ENCODE results near the gene CACNA1B.
"Not testable (repeated sequence)": the region's sequence is repeated elsewhere in the genome, so short reads cannot be mapped to it uniquely, and the experiment has no call there.

Gene CACNA1B

GRCh38 chr9:138077126-138077525 lies 199.5 kb downstream of the CACNA1B start:
- no peak for DNase-seq

- no peak for DNase-seq
Measured at GRCh38 chr9:138077898-138078540, 200.4 kb downstream of the CACNA1B start.

DNA sequence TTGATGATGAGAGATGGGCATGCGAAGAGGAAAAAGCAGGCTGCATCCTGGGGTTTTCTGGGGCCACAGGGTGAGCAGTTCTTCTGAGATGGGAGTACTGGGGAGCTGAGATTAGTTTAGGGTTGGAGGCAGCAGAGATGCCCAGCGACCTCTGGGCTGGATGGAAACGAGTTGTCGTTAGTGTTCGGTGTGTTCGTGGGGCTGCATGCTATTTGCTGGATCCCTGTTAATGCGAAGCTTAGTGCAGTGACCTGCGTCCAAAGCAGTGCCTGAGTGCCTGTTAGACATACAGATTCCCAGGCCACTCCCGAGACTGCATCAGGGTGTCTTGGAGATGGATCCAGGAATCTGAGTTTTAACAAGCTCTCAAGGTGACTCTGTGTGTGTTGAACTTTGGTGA lies 201.3 kb downstream of the CACNA1B start:
- DNase-seq, result no peak

GRCh38 chr9:138080979-138081378 lies 203.4 kb downstream of the CACNA1B start:
- DNase-seq, result no peak

DNA sequence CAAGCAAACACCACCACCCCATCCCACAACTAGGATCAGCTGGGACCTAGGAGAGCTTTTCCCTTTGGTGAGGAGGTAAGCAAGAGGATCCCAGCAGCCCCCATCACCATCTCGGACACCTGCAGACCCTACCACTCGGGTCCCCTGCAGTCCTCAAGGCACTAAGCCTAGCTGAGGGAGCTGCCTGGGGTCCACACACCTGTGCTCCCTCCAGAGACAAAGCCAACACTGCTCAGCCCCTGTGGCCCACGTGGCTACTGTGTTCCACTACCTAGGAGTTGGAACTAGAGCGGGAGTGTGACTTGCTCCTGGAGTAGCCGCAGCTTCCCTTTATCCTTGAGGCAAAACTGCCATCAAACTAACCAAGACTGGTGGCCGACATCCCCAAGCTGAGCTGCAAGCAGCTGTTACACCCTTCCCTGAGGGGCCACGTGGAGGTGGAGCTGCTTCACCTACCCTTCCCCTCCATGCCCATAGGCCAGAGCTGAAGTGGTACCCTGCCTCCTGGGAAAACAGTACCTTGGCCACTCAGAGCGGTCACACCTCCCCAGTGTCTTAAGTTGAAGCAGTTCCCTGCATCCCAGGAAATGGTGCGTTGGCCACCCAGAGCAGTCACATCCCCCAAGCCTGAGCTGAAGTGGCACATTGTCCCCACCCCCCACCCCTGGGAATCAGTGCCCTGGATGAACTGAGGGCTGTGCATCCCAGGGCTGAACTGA lies 205.5 kb downstream of the CACNA1B start:
- no peak for DNase-seq

- DNase-seq, result no peak
Measured at GRCh38 chr9:138083873-138084272, 206.3 kb downstream of the CACNA1B start.

DNA sequence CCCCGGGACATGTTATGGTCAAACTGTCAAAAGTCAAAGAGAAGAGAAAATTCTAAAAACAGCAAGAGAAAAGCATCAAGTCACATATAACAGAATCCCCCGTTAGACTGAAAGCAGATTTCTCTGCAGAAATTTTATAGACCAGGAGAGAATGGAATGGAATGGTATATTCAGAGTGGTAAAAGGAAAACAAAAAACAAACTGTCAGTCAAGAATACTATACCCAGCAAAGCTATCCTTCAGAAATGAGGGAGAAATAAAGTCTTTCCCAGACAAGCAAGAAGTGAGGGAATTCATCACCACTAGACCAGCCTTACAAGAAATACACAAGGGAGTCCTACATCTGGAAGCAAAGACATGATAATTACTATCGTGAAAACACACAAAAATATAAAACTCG lies 208.0 kb downstream of the CACNA1B start:
- DNase-seq, result no peak

GRCh38 chr9:138092057-138092456 lies 214.5 kb downstream of the CACNA1B start:
- DNase-seq, result not testable (repeated sequence)

GRCh38 chr9:138094028-138094427 lies 216.4 kb downstream of the CACNA1B start:
- DNase-seq, result no peak

GRCh38 chr9:138095813-138096518 lies 218.4 kb downstream of the CACNA1B start:
- no peak for DNase-seq

DNA sequence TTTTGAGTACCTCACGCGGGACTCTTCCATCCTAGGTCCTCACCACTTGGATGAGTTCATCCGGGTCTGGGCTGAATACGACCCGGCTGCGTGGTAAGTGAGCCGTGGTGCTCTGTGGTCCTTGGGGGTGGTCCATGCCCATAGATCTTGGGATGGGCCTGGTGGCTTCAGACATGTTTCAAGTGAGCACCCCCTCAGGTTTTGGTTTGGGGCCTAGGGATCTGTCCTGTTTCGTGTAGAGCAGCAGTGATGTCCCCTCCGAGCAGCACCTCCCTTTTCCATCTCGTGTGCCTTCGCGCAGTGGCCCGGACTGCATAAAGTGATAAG lies 218.9 kb downstream of the CACNA1B start:
- no peak for DNase-seq

DNA sequence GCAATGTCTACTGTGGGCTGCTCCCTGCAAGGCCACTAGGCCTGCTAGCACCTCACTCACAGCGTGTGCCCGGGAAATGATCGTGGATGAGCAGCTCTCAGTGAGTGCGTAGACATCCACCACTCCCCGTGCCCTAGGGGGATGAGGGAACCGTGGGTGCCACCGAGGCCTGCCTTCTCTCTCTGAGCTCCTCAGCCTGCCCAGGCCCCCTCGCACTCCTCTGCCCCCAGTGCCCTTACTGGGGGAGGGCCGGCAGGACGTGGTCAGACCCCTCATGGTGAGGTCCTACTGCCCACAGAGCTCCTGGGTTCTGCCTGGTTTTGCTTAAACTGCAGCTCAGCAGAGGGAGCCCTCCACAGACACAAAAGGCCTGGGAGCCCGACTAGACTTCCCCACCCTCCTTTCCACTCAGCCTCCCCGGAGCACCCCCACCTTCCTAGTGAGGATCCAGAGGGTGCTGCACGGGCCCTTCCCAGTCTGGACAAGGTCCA lies 220.0 kb downstream of the CACNA1B start:
- no peak for DNase-seq

DNA sequence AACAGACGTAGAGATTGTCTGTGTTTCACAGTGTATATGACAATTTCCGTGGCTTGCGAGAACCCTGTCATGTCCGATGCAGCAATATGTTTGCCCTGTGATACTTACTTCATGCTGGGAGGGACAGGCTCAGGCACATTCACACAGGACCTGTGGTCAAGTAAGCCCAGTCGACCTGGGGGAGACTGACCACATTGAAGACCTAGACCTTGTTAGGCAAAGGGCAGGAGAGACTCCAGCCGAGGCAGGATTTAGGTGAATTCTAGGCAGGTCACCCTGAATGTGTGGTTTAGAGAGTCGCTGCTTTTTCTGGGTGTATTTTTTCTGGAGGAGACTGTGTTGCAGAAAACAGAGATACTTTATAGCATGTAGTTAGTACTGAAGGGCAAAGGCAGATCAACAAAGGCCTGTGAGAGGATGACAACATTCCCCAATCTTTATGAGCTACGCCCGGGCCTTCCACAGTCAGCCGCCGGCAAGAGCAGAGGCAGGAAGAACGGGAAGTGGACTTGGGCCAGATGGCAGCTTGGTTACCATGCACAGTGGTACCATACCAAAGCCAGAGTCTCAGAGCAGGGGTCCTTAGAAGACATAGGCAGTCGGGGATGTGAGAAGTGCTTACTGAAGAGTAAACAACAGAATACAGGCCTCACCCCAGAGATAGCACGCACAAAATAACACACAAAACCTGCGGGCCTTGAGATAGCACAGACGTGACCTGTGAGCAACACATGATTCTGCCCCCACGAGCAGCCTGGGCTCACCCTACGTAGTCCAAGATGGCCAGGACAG lies 220.7 kb downstream of the CACNA1B start:
- DNase-seq, result no peak

GRCh38 chr9:138098908-138099791 lies 221.6 kb downstream of the CACNA1B start:
- DNase-seq, result no peak

GRCh38 chr9:138099803-138100598 lies 222.4 kb downstream of the CACNA1B start:
- DNase-seq, result no peak

DNA sequence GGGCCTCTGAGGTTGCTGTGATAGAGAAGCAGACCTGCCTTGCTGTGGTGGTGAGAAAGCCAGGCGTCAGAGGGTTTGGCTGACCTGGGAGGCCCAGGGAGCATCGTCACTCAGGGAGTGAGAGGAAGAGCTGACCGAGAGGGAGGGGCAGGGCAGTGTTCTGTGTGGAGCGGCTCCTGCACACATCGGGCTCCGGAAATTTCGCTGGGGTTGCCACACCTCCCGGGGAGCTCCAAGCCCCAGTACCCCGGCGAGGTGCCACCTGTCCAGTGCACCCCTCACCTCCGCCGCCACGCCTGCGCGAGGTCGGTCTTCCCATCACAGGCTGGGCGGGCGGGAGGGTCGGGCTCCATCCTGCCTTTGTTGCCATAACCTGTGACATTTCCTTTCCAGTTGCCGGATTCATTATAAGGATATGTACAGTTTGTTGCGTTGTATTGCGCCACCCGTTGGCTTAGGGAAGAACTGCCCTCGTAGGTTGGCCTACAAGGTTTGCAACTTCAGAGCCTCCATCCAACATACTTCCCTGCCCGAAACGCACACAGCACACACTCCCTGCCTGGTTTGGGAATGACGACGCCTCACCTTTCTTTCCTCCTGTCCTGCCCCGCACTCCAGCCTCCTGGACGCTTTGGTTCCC lies 223.2 kb downstream of the CACNA1B start:
- DNase-seq, result no peak

DNA sequence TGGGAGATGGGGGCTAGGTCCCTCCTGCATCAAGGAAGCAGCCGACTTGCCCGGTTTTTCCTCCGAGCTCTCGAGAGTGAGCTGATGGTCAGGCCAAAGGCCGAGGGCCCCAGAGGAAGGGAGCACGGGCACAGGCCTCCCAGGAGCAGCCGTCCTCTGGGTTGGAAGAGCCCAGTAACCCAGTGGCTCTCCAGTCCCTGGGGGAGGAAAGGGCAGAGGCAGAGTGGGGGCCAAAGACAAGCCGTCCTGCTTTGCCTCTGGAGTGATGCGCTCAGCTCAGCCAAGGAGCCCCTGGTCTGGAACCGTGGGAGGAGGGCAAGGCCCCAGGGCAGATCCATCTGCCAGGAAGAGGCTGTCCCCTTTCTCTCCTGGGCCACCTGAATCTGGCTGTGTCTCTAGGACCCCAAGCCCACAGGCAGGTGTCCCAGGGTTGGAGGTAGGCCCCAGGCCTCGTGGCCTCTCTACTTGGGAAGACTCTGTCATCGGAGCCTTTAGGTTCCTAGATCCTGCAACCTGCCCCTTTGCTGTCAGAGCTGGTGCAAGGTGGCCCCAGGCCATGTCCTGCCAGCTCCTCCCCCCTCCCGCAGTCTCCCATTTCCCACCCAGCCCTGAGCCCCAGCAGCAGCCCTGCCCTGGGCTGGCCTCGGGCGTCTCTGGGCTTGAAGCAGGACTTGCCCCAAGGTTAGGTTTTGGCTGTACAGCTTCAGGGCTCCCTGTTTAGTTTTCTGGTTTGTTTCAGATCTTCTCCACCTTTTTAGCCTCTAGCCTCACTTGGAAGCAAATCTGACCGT lies 224.1 kb downstream of the CACNA1B start:
- DNase-seq, result no peak

GRCh38 chr9:138102246-138103051 lies 224.9 kb downstream of the CACNA1B start:
- no peak for DNase-seq

Data from activated effector memory CD4-positive, alpha-beta T cell treated with Interleukin-2 at 50 U/mL for 16 hours (primary cell).